GM10847 (cell line): ENCODE results near the gene LYPD4.

ENCODE experiments used
- POLR2A ChIP-seq: IDR thresholded peaks from 2 replicates; pipeline ENCODE4 v1.6.1; 2011; ENCODE audit not compliant: insufficient read length; ENCODE audit errors: extremely low read depth

Gene LYPD4

DNA sequence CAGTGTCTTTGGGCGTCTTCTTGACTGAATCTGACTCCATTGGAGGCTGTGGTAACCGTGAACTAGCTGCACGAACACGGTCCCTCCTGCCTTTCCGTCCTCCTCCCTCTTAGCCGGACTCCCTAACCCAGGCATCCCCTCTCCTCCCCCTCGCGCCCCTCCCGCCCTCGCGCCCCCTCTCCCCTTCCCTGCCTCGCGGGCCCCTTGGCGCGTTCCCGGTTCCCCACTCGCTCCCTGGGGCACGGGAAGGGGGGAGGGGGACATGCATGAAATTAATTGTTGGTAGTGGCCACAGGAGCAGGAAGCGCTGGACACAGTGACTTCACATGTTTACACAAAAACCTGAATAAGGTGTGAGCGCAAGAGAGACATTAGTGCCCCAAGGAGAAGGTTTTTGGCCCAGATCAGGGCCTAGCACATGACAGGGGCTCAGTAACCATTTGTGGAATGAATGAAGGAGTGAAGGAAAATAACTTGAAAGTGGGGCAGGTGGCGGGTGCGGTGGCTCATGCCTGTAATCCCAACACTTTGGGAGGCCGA is 638 bp upstream of the LYPD4 start:
- TF ChIP-seq POLR2A: no peak

DNA sequence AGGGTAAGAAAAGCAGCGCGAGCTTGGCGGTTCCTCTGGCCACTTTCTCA is 343 bp upstream of the LYPD4 start, which contains the start of gene DMRTC2:
Gene DMRTC2, plus strand, starts transcription at position 42 of the 50 bp plus-strand sequence. CDS start 2,387 bp downstream, outside the sequence.
- TF ChIP-seq POLR2A: no peak

DNA sequence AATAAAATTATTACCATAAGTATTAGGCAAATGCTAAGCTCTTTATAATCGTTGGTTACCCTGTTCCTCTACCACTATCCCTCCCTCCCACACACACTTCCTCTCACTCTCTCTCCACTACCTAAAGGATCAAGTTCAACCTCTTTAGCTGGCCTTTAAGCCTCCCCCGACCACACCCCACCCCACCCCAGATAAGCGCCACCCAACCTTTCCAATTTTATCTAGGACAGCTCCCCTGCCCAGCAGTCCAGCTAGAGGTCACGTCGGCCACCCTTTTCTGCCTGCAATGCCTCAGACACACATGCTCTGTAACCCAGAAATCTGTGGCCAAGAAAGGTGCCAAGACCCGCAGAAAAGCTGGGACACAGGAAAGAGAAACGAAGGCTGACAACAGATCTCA is 1.1 kb downstream of the LYPD4 start:
- TF ChIP-seq POLR2A: no peak

DNA sequence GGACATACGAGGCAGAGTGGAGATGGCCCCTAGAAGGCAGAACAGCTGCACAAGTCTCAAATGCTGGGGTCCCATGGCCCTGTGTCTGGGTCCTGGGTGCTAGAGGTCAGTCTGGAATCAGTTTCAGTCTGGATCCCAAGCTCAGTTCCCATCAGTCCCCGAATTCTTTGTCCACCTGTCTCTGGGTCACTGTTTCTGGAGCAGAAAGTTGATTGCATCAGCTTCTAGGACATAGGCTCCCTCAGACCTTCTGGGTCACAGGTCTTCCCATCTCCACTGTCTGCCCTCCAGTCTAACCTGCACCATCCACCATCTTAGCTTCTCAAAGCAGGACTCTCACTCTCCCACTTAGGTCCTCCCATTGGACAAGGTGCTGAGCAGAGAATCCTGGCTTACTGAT is 5.3 kb downstream of the LYPD4 start:
- no peak for TF ChIP-seq POLR2A

DNA sequence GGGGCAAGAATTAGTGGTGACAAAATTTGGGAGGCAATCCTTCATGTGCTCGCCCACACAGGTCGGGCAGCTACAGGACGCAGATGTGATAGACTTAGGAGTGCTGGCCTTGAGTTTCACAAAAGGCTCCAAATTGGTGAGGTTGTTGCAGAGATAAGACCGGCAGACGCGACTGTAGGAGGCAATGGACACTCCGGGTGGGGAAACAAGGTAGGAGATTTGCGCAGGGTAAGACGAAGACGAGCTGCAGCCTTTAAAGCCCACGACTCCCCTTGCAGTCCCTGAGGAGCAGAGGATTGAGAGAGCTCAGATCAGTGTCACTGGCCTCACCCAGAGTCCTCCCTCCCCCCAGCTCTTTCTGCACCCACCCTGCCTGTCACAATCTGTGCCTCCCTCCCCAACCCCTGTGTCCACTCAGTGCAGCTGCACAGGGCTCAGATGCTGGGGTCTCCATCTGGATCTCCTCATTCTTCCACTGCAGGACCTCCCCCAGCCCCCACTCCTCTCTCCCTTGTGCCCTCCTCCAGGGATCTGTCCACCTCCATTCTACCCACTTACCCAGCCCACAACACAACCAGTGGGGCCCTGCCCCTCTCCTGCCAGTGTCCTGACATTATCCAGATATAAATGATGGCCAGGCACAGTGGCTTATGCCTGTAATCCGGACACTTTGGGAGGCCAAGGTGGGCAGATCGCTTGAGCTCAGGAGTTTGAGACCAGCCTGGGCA is 6.3 kb downstream of the LYPD4 start:
- TF ChIP-seq POLR2A: no peak

DNA sequence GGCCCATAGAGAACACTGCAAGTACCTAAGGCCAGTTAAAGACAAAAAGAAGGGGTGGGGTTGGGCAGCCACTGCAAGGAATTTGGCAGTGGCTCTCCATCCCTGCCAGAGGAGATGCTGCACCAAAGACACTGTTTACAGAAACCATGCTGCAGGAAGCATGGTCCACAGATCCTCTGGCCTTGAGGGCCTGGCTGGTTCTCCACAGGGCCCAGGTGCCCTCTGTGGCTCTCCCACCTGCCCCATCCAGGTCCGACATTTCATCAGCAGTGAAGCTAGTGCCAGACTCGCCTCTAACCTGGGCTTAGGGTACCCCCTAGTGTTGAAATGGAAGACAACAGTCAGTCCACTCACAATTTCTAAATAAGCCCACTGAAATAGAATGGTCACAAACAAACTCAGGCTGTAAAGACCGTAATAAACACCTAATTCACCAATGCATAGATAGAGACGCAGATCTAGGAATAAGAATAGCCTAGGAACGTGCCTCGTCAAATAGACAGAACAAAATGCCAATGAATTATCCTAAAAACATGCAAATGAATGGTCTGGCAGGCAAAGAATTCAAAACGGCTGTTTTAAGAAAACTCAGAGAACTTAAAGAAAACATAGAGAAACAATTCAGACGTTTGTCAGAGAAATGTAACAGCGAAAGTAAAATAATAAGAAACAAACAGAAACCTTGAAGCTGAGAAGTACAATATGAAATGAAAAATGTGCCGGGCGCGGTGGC is 23.3 kb downstream of the LYPD4 start:
- TF ChIP-seq POLR2A: no peak

DNA sequence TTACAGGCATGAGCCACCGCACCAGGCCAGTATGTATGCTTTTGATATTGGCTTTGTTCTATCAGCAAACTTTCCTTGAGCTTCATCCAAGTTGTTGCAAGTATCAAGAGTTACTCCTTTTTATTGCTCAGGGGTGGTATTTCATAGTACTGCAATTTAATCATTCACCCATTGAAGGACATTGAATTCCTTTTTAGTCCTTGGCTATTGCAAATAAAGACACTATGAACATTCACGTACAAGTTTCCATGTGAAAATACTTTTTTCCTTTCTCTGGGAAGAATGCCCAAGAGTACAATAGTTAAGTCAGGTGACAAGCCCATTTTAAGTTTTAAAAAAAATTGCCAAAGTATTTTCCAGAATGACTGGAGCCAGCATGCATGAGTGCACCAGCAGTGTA is 27.7 kb downstream of the LYPD4 start:
- TF ChIP-seq POLR2A: no peak

DNA sequence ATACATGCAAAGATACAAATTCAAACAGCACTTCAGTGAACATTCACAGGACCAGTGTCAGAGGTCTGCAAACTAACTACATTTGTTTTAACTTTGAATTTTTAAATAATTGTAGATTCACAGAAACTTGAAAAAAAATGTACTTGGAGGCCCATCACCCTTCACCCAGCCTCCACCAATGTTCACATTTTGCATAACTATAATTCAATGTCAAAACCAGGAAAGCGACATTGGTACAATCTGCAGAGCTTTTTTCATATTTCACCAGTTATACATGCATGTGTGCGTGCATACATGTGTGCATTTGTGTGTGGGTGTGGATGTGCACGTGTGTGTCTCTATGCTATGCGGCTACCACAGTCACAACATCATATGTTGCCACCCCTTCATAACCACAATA is 29.2 kb downstream of the LYPD4 start:
- TF ChIP-seq POLR2A: no peak

DNA sequence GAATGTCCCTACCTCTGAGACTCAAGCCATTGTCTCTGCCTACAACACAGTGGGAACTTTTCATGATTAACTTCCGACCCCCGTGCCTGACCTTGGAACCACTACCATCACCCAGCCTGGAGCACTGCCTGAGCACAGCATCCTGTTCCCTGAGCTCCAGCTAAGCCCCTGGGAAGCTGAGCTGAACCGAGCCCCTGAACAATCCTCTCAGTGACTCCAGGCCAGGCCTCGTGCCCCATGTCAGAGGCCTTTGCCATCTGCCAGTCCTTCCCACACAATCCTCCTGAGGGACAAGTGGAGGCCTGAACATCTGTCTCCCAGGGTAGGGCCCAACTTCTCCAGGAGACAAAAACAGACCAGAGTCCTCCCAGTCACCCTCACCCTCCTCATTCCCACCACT is 30.6 kb downstream of the LYPD4 start:
- no peak for TF ChIP-seq POLR2A

DNA sequence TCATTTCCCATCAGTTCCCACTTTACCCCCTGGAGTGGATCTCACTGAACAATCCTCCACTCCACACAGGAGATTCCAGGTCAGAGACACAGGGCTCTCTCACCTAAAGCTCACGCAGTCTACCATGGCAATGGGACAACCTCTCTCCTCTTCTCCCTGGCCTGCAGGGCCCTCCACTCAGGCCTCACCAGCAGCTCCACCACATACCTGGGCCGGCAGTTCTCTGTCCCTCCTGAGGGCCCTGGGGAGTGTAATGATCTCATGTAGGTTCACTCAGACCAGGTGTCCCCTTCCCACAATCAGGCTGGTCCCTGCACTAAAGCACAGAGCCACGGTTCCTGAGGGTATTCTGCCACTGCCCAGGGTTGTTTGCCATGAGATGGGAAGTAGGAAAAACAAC is 32.5 kb downstream of the LYPD4 start:
- no peak for TF ChIP-seq POLR2A

DNA sequence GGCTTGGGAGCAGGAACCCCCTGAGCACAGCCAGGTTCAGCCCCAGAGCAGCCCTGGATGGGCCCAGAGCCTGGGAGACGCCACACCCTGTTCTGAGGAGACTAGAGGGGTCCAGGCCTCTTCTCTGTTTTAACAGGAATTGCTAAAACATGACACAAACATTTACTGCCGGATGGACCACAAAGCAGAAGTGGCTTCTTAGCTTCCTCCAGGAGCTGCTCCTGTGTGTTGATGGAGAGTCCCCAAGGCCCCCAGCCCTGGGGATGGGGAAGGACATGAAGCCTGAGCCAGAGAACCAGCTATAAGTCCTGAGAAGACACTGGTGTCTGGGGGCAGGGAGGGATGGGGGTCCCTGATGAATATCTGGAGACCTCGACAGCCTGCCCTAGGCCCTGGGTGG is 33.4 kb downstream of the LYPD4 start:
- no peak for TF ChIP-seq POLR2A

DNA sequence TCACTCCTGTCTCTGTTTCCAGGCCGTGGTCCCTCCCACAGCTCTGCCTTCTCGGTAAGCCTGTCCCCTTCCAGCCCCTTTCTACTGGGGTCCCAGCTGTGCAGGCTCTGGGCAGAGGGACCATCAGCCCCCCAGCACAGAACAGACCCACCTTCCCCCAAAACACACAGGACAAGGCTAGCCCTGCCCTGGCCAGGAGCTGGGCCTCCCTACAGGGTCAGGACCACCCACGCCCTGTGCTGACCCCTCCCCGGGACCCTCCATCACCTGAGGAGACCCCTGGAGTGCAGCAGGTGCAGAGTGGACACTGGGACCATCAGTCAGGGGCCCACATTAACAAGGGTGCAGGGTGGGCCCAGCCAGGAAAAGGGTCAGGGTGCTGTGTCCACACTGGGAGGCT is 34.2 kb downstream of the LYPD4 start:
- no peak for TF ChIP-seq POLR2A

DNA sequence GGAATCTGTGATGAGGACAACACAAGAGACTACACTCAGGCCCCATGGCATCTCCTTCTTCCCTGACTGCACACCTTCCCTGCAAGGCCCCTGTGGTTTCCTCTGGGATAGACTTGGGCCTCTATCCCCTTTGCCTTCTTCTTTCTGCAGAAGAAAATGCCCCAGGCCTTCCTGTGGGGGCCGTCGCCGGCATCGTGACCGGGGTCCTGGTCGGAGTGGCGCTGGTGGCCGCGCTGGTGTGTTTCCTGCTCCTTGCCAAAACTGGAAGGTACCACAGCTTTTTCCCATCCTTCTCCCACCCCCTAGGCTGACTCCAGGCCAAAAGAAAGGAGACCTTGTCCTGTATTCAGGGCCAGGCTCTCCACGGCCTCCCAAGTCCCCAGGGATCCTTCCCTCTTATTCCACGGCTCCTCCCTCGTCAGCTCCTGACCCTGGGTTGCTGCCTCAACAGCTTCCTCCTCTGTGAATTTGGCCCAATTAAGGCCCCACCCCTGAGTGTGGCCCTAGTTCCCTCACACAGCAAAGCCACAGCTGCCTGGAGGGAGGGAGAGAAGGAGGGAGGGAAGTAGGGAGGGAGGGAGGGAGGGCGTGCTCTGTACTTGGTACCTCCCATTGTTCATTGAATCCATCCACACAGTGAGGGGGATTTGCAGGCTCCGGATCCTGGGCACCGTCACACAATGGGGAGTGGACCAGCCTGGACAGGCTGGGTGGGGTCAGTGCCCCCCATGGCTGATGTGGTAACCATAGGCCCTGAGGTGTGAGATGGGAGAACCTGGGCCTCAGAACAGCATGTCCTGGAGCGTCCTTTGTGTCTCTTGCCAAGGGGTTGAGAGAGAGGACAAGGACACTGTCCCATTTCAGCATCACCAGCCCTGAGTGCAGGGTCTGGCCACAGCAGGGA is 35.6 kb downstream of the LYPD4 start:
- no peak for TF ChIP-seq POLR2A

DNA sequence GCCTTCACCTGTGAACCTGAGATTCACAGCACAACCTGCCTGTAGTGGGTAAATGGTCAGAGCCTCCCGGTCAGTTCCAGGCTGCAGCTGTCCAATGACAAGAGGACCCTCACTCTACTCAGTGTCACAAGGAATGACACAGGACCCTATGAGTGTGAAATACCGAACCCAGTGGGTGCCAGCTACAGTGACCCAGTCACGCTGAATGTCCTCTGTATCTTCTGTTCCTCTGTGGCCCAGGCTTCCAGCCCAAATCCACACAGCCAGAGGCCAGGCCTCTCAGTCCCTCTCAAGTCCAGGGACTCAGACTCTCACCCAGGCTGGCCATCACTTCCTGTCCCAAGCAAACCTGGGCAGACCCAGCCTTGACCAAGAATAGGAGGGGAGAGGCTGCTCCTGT is 37.3 kb downstream of the LYPD4 start:
- TF ChIP-seq POLR2A: no peak

DNA sequence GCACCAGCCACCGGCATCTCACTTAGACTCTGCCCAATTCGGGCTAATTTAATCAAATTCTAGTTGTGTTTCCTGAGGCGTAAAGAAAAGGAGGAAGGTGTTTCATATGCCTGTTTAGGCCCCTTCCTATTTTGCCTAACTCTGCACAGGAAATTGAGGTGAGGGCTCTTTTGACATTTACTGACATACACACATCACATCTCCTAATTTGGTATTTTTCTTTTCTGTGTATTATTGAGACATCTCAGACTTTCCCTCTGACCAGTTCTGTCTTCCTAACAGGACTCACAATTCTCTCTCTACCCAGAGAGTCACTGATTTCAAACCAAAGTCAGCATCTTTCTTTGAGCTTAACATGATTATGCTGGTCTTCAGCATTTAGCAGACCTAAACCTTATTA is 40.1 kb downstream of the LYPD4 start:
- no peak for TF ChIP-seq POLR2A

DNA sequence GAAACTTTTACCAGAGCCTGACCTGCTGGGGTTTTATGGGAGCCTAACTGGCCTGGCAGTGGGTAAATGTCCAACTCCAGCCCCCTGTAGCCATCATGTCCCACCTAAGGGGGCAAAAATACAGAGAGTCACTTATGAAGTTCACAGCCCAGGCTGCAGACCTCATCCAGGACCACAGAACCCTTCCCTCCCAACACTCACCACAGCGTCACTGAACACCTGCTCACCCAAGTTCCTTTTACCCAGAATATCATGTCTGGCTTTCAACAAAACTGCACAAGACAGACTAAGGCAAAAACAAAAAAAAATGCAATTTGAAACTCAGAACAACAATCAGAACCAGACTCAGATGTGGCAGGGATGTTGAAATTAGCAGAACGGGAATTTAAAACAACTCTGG is 41.7 kb downstream of the LYPD4 start:
- no peak for TF ChIP-seq POLR2A

DNA sequence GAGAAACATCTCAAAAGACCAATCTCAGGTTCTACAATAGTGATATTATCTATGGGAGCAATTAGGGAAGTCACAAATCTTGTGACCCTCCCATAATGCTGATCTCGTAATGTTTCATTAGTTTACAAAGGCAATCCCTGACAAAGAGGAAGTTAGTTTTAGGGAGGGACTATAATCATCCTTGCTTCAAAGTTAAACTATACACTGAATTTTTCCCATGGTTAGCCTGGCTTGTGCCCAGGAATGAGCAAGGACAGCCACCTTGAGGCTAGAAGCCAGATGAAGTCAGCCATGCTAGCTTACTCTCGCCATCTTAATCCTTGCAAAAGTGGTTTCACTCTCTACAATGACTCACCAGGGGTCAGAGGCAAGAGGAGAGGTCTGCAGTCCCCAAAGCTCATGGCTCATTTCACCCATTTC is 42.7 kb downstream of the LYPD4 start:
- TF ChIP-seq POLR2A: no peak

DNA sequence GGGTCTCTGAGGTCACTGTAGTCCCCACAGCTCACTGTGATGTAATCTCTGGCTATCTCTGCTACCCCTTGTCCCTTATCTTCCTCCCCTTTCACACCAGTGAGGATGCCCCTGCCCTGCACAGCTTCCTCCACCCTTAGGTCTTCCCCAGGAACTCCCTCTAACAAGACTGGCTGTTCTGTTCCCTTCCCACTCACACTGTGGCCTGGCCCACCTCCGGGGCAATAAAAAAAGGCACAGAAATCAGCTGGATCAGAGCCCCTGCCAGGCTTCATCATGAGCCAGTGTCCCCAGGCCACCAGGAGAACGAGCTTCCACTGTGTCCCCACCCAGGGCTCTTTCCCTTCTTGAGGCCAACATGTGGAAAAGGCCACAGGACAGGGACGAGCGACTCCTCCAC is 43.5 kb downstream of the LYPD4 start:
- no peak for TF ChIP-seq POLR2A
